Panc1 (cell line): ENCODE data around the gene MRGPRE. TPM values are rescaled to one million over a fixed set of nuclear protein-coding genes. Genes with fewer than 3 reads are reported as not detected.

Experiments used
- ATAC-seq: fragments of 200-7000 bp; cut with Tn5 transposase; 2 replicates; pipeline ENCODE4 v1.9.1; 2020; ENCODE audit warnings: mild to moderate bottlenecking, moderate library complexity
- BruUV-seq: library from RNA; stranded (reverse); fragments of 400-500 nt; replicated peaks from 2 replicates; lab custom pipeline; 2021; lab: Mats Ljungman, UMichigan
- CTCF ChIA-PET: fragments of 300-600 bp; sonication (Branson Sonifier 250); formaldehyde crosslinking; loops from one replicate; lab custom pipeline; 2022; ENCODE audit warnings: antibody characterized with exemption; lab: Charles Lee
- POLR2A ChIA-PET: fragments of 300-600 bp; sonication (Branson Sonifier 250); formaldehyde crosslinking; loops from one replicate; lab custom pipeline; 2022; ENCODE audit warnings: antibody characterized with exemption; lab: Charles Lee
- DNase-seq: peaks from one replicate; pipeline ENCODE4 v3.0.0-alpha.2; 2010; ENCODE audit warnings: low read depth, low spot score
- H3K27ac ChIP-seq: 2 replicates; pipeline ENCODE4 v1.5.1; 2011; ENCODE audit warnings: mild to moderate bottlenecking, low read length, inconsistent platforms
- H3K27me3 ChIP-seq: fragments of 200-500 bp; sonication (Bioruptor generic); 2 replicates; pipeline ENCODE4 v1.6.0; 2014; ENCODE audit warnings: low read length, inconsistent platforms; ENCODE audit not compliant: control insufficient read depth, insufficient read depth
- H3K36me3 ChIP-seq: fragments of 200-500 bp; sonication (Bioruptor generic); 2 replicates; pipeline ENCODE4 v1.5.1; 2014; ENCODE audit warnings: inconsistent platforms, mild to moderate bottlenecking, low read length, moderate library complexity; ENCODE audit not compliant: control insufficient read depth, insufficient read depth
- H3K4me1 ChIP-seq: 2 replicates; pipeline ENCODE4 v1.5.1; 2011; ENCODE audit warnings: inconsistent platforms, mild to moderate bottlenecking, low read length, moderate library complexity; ENCODE audit not compliant: control insufficient read depth, insufficient read depth
- H3K4me3 ChIP-seq, 2 experiments: 2 replicates each; pipeline ENCODE4 v1.5.1; 2011 to 2012; ENCODE audit warnings: low read depth in 2 of 2, low read length in 2 of 2, mild to moderate bottlenecking in 2 of 2, inconsistent platforms in 1 of 2, moderate library complexity in 1 of 2
- H3K9me3 ChIP-seq: fragments of 200-500 bp; sonication (Bioruptor generic); 2 replicates; pipeline ENCODE4 v1.5.1; 2014; ENCODE audit warnings: low read depth, mild to moderate bottlenecking, inconsistent platforms, low read length, moderate library complexity; ENCODE audit not compliant: control insufficient read depth, insufficient read depth
- CTCF ChIP-seq: fragments of 450-650 bp; IDR thresholded peaks from 2 replicates; pipeline ENCODE4 v1.5.1; 2017; ENCODE audit warnings: mild to moderate bottlenecking
- POLR2AphosphoS5 ChIP-seq: IDR thresholded peaks from 2 replicates; pipeline ENCODE4 v1.6.1; 2012; ENCODE audit warnings: mild to moderate bottlenecking, low read depth, low read length, moderate library complexity
- SIN3A ChIP-seq: IDR thresholded peaks from 2 replicates; pipeline ENCODE4 v1.6.1; 2012; ENCODE audit warnings: low read depth, mild to moderate bottlenecking, low read length, moderate library complexity, borderline replicate concordance; ENCODE audit not compliant: insufficient read depth
- TCF7L2 ChIP-seq: IDR thresholded peaks from 2 replicates; pipeline ENCODE4 v1.6.1; 2011; ENCODE audit warnings: mild to moderate bottlenecking, low read depth, low read length, inconsistent platforms
- in situ Hi-C: cut with HindIII; loops from 2 replicates; pipeline ENCODE4 v1.10.0; 2016; ENCODE audit warnings: low sequenced_read_pairs, low pct_unique_long_range_greater_than_20kb
- intact Hi-C: fragments of 100-400 bp; cut with micrococcal nuclease; formaldehyde crosslinking; loops from one replicate; pipeline ENCODE4 v1.10.0; 2022; ENCODE audit not compliant: unreplicated experiment
- total RNA-seq: library from RNA; stranded (reverse); gene quantifications from one replicate; pipeline ENCODE4 v1.2.1, GENCODE V29; 2021; ENCODE audit not compliant: unreplicated experiment
- TF ChIP-seq, protein P1 (sequence below), 2 experiments: IDR thresholded peaks; 2 replicates each; pipeline ENCODE4 v1.6.1; 2011 to 2012; ENCODE audit warnings: low read depth in 2 of 2, control low read depth in 1 of 2, low read length in 1 of 2, mild to moderate bottlenecking in 1 of 2, moderate library complexity in 1 of 2; ENCODE audit not compliant: insufficient read depth in 1 of 2

Gene MRGPRE
- total RNA-seq, 1 experiment from 2014 or later = 0.13 TPM

DNA sequence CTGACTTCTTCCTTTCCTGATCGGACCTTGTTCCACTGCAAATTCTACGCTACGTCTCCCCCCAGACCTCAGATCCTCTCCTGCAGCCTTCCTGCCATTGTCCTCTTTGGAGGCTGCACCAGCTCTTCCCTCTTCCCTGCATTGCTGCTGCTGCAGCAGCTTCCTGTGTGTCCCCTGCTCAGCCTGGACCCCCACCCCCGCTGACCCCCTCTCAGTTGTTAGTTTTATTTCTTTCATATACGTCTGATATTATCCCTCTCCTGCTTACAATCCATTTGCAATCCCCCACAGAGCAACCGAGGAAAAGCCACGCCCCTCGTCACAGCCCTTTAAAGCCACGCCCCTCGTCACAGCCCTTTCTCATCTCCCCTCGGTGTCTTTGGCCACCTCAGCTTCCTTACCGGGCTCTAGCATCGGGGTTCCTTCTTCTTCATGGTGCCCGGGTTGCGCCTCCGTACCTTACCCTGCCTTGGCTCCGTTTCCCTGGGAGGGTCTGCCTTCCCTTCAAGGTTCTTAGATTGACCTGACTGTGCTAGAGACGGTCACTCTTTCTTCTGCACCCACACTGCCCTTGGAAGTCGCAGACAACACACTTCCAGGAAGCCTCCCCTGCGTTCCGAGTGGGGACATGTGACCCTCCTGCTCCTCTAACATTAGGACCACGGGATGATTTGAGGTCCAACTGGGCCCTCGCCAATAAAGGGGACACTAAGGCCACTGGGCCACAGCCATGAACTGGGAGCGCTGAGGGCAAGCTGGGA is 18.4 kb downstream of the MRGPRE start:
- Histone ChIP-seq H3K4me3 (no peak overlapping the region), H3K27ac (no peak overlapping the region), H3K4me1 (peaks cover 11% of the 10 kb centered on the region), H3K36me3 (no peaks in the 10 kb centered on the region), H3K9me3 (no peaks in the 10 kb centered on the region), H3K27me3 (peaks cover 28% of the 10 kb centered on the region)
- in situ Hi-C loops = no loop called here
- ChIA-PET POLR2A (no interaction called here), CTCF (interaction anchor here (1.1 kb wide), 1 partner anchor 52 kb away, joined by 3 read pairs; no protein-coding TSS in a partner anchor)
- no peak for ATAC-seq
- BruUV-seq = no TSS peak
- no peak for DNase-seq
- intact Hi-C loops = no loop called here
- TF ChIP-seq, protein P1, sequence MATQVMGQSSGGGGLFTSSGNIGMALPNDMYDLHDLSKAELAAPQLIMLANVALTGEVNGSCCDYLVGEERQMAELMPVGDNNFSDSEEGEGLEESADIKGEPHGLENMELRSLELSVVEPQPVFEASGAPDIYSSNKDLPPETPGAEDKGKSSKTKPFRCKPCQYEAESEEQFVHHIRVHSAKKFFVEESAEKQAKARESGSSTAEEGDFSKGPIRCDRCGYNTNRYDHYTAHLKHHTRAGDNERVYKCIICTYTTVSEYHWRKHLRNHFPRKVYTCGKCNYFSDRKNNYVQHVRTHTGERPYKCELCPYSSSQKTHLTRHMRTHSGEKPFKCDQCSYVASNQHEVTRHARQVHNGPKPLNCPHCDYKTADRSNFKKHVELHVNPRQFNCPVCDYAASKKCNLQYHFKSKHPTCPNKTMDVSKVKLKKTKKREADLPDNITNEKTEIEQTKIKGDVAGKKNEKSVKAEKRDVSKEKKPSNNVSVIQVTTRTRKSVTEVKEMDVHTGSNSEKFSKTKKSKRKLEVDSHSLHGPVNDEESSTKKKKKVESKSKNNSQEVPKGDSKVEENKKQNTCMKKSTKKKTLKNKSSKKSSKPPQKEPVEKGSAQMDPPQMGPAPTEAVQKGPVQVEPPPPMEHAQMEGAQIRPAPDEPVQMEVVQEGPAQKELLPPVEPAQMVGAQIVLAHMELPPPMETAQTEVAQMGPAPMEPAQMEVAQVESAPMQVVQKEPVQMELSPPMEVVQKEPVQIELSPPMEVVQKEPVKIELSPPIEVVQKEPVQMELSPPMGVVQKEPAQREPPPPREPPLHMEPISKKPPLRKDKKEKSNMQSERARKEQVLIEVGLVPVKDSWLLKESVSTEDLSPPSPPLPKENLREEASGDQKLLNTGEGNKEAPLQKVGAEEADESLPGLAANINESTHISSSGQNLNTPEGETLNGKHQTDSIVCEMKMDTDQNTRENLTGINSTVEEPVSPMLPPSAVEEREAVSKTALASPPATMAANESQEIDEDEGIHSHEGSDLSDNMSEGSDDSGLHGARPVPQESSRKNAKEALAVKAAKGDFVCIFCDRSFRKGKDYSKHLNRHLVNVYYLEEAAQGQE (IDR thresholded peaks at IDR 0.05; ENCODE audit: insufficient read depth in 1 of 2, low read depth in 2 of 2, low read length in 1 of 2) = no peak
- TF ChIP-seq SIN3A (no peak), TCF7L2 (no peak), POLR2AphosphoS5 (no peak), CTCF (no peak)

- Histone ChIP-seq H3K4me3 (no peak overlapping the region), H3K4me1 (no peaks in the 10 kb centered on the region; the same call in 1 of the 2 replicates), H3K27ac (no peak overlapping the region), H3K27me3 (peaks cover 12% of the 10 kb centered on the region), H3K36me3 (no peaks in the 10 kb centered on the region), H3K9me3 (no peaks in the 10 kb centered on the region)
- CTCF ChIA-PET = interaction anchor here (0.5 kb wide), 1 partner anchor 135 kb away, joined by 6 read pairs; no protein-coding TSS in a partner anchor
- no TSS peak for BruUV-seq
- POLR2A ChIA-PET = no interaction called here
- no peak for ATAC-seq
- DNase-seq = no peak
- intact Hi-C loops = no loop called here
- in situ Hi-C loops = no loop called here
- TF ChIP-seq CTCF = no peak
- TF ChIP-seq SIN3A = no peak
- TF ChIP-seq TCF7L2 = no peak
- no peak for TF ChIP-seq POLR2AphosphoS5
- TF ChIP-seq, protein P1 (IDR thresholded peaks at IDR 0.05; ENCODE audit: insufficient read depth in 1 of 2, low read depth in 2 of 2, low read length in 1 of 2) = no peak
These were observed 23.9 kb downstream of the MRGPRE start for GRCh38 chr11:3208272-3208671.
